GM23338 (cell line): ENCODE data around the gene DOP1B. TPM values are rescaled to one million over a fixed set of nuclear protein-coding genes. Genes with fewer than 3 reads are reported as not detected.

ENCODE experiments used
- ATAC-seq: fragments of 200-7000 bp; cut with Tn5 transposase; 3 replicates; pipeline ENCODE4 v1.9.1; 2020
- DNase-seq: peaks from one replicate; pipeline ENCODE4 v3.0.0-alpha.2; 2015; ENCODE audit warnings: low spot score
- H2AFZ ChIP-seq: fragments of 200-600 bp; sonication (generic); 2 replicates; pipeline ENCODE4 v1.8.0; 2016; ENCODE audit warnings: antibody characterized with exemption, mild to moderate bottlenecking, moderate library complexity
- H3F3A ChIP-seq: fragments of 200-600 bp; sonication (generic); replicated peaks from 2 replicates; pipeline ENCODE4 v1.8.0; 2017; ENCODE audit warnings: antibody characterized with exemption, mixed run types, low read depth
- H3K27ac ChIP-seq: fragments of 200-600 bp; sonication (generic); 2 replicates; pipeline ENCODE4 v1.6.1; 2016; ENCODE audit warnings: low read depth
- H3K27me3 ChIP-seq: fragments of 200-600 bp; sonication (generic); 2 replicates; pipeline ENCODE4 v1.8.0; 2016; ENCODE audit warnings: mild to moderate bottlenecking, mixed run types, moderate library complexity; ENCODE audit not compliant: insufficient read depth
- H3K36me3 ChIP-seq: fragments of 200-600 bp; sonication (generic); 2 replicates; pipeline ENCODE4 v1.8.0; 2016; ENCODE audit warnings: mild to moderate bottlenecking; ENCODE audit not compliant: insufficient read depth
- H3K4me1 ChIP-seq: fragments of 200-600 bp; sonication (generic); 2 replicates; pipeline ENCODE4 v1.8.0; 2016; ENCODE audit warnings: mild to moderate bottlenecking, moderate library complexity; ENCODE audit not compliant: insufficient read depth
- H3K4me2 ChIP-seq: fragments of 200-600 bp; sonication (generic); 2 replicates; pipeline ENCODE4 v1.7.1; 2017; ENCODE audit warnings: mixed run types
- H3K4me3 ChIP-seq: fragments of 200-600 bp; sonication (generic); 2 replicates; pipeline ENCODE4 v1.6.1; 2016; ENCODE audit warnings: mixed run types
- H3K79me2 ChIP-seq: fragments of 200-600 bp; sonication (generic); replicated peaks from 2 replicates; pipeline ENCODE4 v1.8.0; 2017; ENCODE audit warnings: mild to moderate bottlenecking; ENCODE audit not compliant: insufficient read depth
- H3K9me2 ChIP-seq: fragments of 200-600 bp; sonication (generic); 2 replicates; pipeline ENCODE4 v1.8.0; 2017; ENCODE audit not compliant: insufficient read depth
- H4K20me1 ChIP-seq: fragments of 200-600 bp; sonication (generic); replicated peaks from 2 replicates; pipeline ENCODE4 v1.8.0; 2017; ENCODE audit warnings: mild to moderate bottlenecking; ENCODE audit not compliant: insufficient read depth
- H3K27ac Mint-ChIP-seq: 2 replicates; pipeline ENCODE4 v1.8.0; 2020; ENCODE audit warnings: inconsistent platforms, mild to moderate bottlenecking, moderate library complexity, mixed read lengths
- H3K27me3 Mint-ChIP-seq: 3 replicates; pipeline ENCODE4 v1.8.0; 2022; ENCODE audit warnings: low read depth, mild to moderate bottlenecking, moderate library complexity, mixed read lengths, inconsistent platforms; ENCODE audit not compliant: insufficient read depth, poor library complexity
- H3K36me3 Mint-ChIP-seq: 3 replicates; pipeline ENCODE4 v1.8.0; 2021; ENCODE audit warnings: low read depth, mild to moderate bottlenecking, inconsistent platforms, moderate library complexity, mixed read lengths
- H3K4me1 Mint-ChIP-seq: 3 replicates; pipeline ENCODE4 v1.8.0; 2020; ENCODE audit warnings: mild to moderate bottlenecking, inconsistent platforms, mixed read lengths
- H3K4me3 Mint-ChIP-seq: 3 replicates; pipeline ENCODE4 v1.8.0; 2021; ENCODE audit warnings: moderate library complexity, mild to moderate bottlenecking, inconsistent platforms, mixed read lengths
- H3K9me3 Mint-ChIP-seq: 3 replicates; pipeline ENCODE4 v1.8.0; 2020; ENCODE audit warnings: moderate library complexity, mild to moderate bottlenecking, inconsistent platforms, mixed read lengths
- CTCF ChIP-seq, 2 experiments: fragments of 200-600 bp in 1 of 2; sonication (generic) in 1 of 2; conservative IDR thresholded peaks; 2 replicates each; pipeline versions ENCODE4 v1.5.1 to v1.6.1; 2016 to 2017; ENCODE audit warnings: antibody characterized with exemption in 2 of 2, low read depth in 2 of 2, mild to moderate bottlenecking in 2 of 2, moderate library complexity in 1 of 2
- EZH2 ChIP-seq: fragments of 200-600 bp; sonication (generic); IDR thresholded peaks from one replicate; pipeline ENCODE4 v1.8.0; 2017; ENCODE audit warnings: antibody characterized with exemption, mild to moderate bottlenecking, low read depth; ENCODE audit not compliant: unreplicated experiment
- EZH2phosphoT487 ChIP-seq: fragments of 200-600 bp; sonication (generic); IDR thresholded peaks from one replicate; pipeline ENCODE4 v1.8.1; 2018; ENCODE audit warnings: antibody characterized with exemption; ENCODE audit not compliant: unreplicated experiment
- JUNB ChIP-seq: IDR thresholded peaks from one replicate; pipeline ENCODE4 v1.6.1; 2016; ENCODE audit warnings: antibody characterized with exemption; ENCODE audit not compliant: unreplicated experiment
- POLR2AphosphoS5 ChIP-seq: IDR thresholded peaks from 2 replicates; pipeline ENCODE4 v1.6.1; 2016; ENCODE audit warnings: antibody characterized with exemption, low read depth
- REST ChIP-seq: IDR thresholded peaks from one replicate; pipeline ENCODE4 v1.6.1; 2018; ENCODE audit warnings: antibody characterized with exemption; ENCODE audit not compliant: unreplicated experiment
- STAT1 ChIP-seq: IDR thresholded peaks from one replicate; pipeline ENCODE4 v1.6.1; 2016; ENCODE audit warnings: antibody characterized with exemption; ENCODE audit not compliant: unreplicated experiment
- ZNF114 ChIP-seq: fragments of 250-450 bp; sonication (Bioruptor Pico); IDR thresholded peaks from 2 replicates; pipeline ENCODE4 v1.5.0; 2020; ENCODE audit warnings: mild to moderate bottlenecking, moderate library complexity
- ZNF331 ChIP-seq: fragments of 250-450 bp; sonication (Bioruptor Pico); IDR thresholded peaks from 2 replicates; pipeline ENCODE4 v1.5.0; 2020; ENCODE audit warnings: low read depth, mild to moderate bottlenecking, moderate library complexity
- ZNF462 ChIP-seq: fragments of 250-450 bp; sonication (Bioruptor Pico); IDR thresholded peaks from 2 replicates; pipeline ENCODE4 v1.5.0; 2020; ENCODE audit warnings: mild to moderate bottlenecking, moderate library complexity
- polyA plus RNA-seq: library from polyadenylated mRNA; unstranded; fragments of >200 nt; fragmentation: Nextera tagmentation; extraction: Ambion mirVana; gene quantifications from 2 replicates; pipeline ENCODE4 v1.2.1, GENCODE V29; 2016
- total RNA-seq: library from RNA; depleted of rRNA; stranded (reverse); fragments of >200 nt; shearing (Covaris generic); gene quantifications from 2 replicates; pipeline ENCODE4 v1.2.3, GENCODE V29; 2014

The DOP1B gene
- total and polyA plus RNA-seq, 2 experiments from 2014 or later: 4.9 to 18.0 TPM

GRCh38 chr21:36156339-36156814 lies 247 bp upstream of the DOP1B start (continued):
- TF ChIP-seq ZNF462 (CRISPR knock-in tag): no peak
- no peak for TF ChIP-seq EZH2
- TF ChIP-seq ZNF114 (CRISPR knock-in tag): no peak
- TF ChIP-seq POLR2AphosphoS5: no peak
- TF ChIP-seq EZH2phosphoT487: no peak

- Histone ChIP-seq H3K27me3 (peaks cover 26% of the 10 kb centered on the region), H3F3A (peaks cover 4% of the 10 kb centered on the region; the same call in 1 of the 2 replicates), H2AFZ (no peak overlapping the region), H3K9me2 (no peaks in the 10 kb centered on the region), H3K36me3 (no peaks in the 10 kb centered on the region), H3K27ac (no peak overlapping the region), H3K79me2 (no peaks in the 10 kb centered on the region), H3K4me2 (no peak overlapping the region), H3K4me1 (peaks cover 7% of the 10 kb centered on the region), H4K20me1 (peaks cover 3% of the 10 kb centered on the region; the same call in 1 of the 2 replicates), H3K4me3 (no peak overlapping the region)
- ATAC-seq: no peak
- H3K36me3 Mint-ChIP-seq: no peaks in the 10 kb centered on the region
- no peak for DNase-seq
- peaks cover 6% of the 10 kb centered on the region; the same call in 2 of the 3 replicates for H3K4me1 Mint-ChIP-seq
- H3K27ac Mint-ChIP-seq: no peak overlapping the region
- peaks cover 19% of the 10 kb centered on the region for H3K27me3 Mint-ChIP-seq
- H3K9me3 Mint-ChIP-seq: no peaks in the 10 kb centered on the region
- no peak overlapping the region for H3K4me3 Mint-ChIP-seq
- TF ChIP-seq JUNB (no peak), EZH2 (no peak), ZNF114 (CRISPR knock-in tag) (no peak), REST (no peak), CTCF (conservative IDR thresholded peaks at IDR 0.05; ENCODE audit: low read depth in 2 of 2) (no peak), STAT1 (no peak), ZNF331 (no peak)
These were observed 2.8 kb downstream of the DOP1B start for GRCh38 chr21:36159356-36159921.
